DND-41 (cell line): ENCODE results near the gene DYNLL2.

ENCODE experiments used
- CTCF ChIP-seq: IDR thresholded peaks from 2 replicates; pipeline ENCODE4 v1.5.1; 2012; ENCODE audit warnings: borderline replicate concordance, low read length, moderate library complexity, mild to moderate bottlenecking; ENCODE audit not compliant: poor library complexity, severe bottlenecking; ENCODE audit errors: extremely low read depth
- EZH2 ChIP-seq: IDR thresholded peaks from 3 replicates; pipeline ENCODE4 v1.6.1; 2012; ENCODE audit warnings: borderline replicate concordance, low read depth, mild to moderate bottlenecking, moderate library complexity, low read length, inconsistent platforms; ENCODE audit not compliant: severe bottlenecking

- TF ChIP-seq EZH2 (no peak), CTCF (no peak)
Measured at GRCh38 chr17:58046239-58047094, 36.8 kb upstream of the DYNLL2 start.
